Activated T-helper 1 cell treated with anti-CD3 and anti-CD28 coated beads, Interleukin-12 subunit alpha, Interleukin-12 subunit beta, Interleukin-2, Interleukin-4 antibody, amounts not matched to agents 30 ng/mL and 10 ng/mL and 1 ng/mL, durations not matched to agents 14 hours and 24 hours and 36 hours (primary cell): ENCODE data around the gene SLF1. TPM values are rescaled to one million over a fixed set of nuclear protein-coding genes. Genes with fewer than 3 reads are reported as not detected.

Experiments
- DNase-seq: peaks from one replicate; pipeline ENCODE4 v3.0.0; 2021; ENCODE audit warnings: low spot score
- H3K27ac Mint-ChIP-seq: one replicate; pipeline ENCODE4 v1.8.0; 2021; ENCODE audit warnings: mild to moderate bottlenecking, mixed read lengths
- H3K27me3 Mint-ChIP-seq: one replicate; pipeline ENCODE4 v1.8.0; 2022; ENCODE audit warnings: mild to moderate bottlenecking, moderate library complexity, mixed read lengths; ENCODE audit not compliant: insufficient read depth
- H3K36me3 Mint-ChIP-seq: one replicate; pipeline ENCODE4 v1.8.0; 2021; ENCODE audit warnings: low read depth, mixed read lengths
- H3K4me1 Mint-ChIP-seq: one replicate; pipeline ENCODE4 v1.8.0; 2021; ENCODE audit warnings: low read depth, mixed read lengths
- H3K4me3 Mint-ChIP-seq: one replicate; pipeline ENCODE4 v1.8.0; 2021; ENCODE audit warnings: mild to moderate bottlenecking, moderate library complexity, mixed read lengths
- H3K9me3 Mint-ChIP-seq: one replicate; pipeline ENCODE4 v1.8.0; 2021; ENCODE audit warnings: mixed read lengths
- intact Hi-C: fragments of 100-400 bp; cut with micrococcal nuclease; formaldehyde crosslinking; loops from one replicate; pipeline ENCODE4 v1.15.1; 2024
- total RNA-seq: library from RNA; stranded (reverse); gene quantifications from 2 replicates; pipeline ENCODE4 v1.2.3, GENCODE V29; 2022

Gene SLF1
- total RNA-seq, 1 donor from 2014 or later: 17.9 TPM

DNA sequence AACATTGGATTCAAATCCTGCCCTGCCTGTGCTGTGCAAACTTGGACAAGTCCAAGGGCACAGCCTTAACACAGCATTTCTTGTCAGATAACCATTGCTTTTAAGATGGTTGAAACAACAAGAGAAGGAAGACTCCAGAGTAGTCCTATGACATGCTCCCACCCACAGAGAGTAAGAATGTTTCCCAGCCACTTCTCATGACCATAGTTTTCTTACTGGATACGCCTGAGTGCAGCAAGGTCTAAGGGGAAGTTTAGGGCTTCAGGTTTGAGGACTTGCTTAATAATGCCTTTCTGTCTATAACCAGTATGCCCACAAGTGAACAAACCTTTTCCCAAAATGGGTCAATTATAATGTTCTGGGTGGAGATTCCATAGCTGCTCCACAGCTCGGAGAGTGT lies 126.4 kb downstream of the SLF1 start:
- intact Hi-C loops: no loop called here
- peaks cover 8% of the 10 kb centered on the region for H3K4me1 Mint-ChIP-seq

DNA sequence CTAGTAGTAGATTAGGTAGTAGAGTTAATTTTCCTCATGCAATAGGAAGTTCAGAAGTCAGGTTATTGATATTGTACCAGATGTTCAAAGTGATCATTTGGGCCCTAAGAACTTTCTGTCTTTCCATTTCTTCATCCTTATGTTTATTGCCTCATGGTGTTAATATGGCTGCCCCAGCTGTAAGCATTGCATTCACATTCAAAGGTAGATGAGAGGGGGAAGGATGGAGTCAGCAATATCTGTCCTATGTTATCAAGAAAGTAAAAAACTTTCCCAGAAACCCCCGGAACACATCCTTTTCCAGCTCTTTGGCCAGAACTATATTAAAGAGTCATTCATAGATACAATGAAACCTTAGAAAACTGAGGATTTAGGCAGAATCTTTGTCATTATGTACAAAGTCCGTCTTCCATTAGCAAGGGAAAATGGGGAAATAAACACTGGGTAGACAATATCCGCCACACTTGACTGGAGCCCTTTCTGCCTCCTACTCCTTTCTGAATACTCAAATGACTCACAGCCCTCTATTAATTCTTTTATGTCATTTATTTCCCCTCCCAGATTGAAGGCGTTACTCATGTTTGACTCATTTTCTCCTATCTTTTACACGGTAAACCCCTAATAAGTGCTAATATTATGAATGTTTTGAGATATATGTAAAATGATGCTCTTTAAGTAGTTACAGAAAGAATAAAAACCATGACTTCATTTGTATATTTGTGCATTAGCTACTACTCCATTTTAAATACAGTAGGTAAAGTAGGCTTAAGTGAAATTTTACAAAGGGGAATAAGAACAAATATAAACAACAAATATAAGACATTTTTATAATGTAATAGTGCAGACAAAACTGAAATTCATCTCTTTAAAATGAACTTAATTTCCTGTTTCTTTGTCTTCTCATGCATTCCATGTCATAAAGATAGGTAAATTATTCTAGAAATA lies 127.6 kb downstream of the SLF1 start:
- H3K4me3 Mint-ChIP-seq: no peak overlapping the region
- no peaks in the 10 kb centered on the region for H3K9me3 Mint-ChIP-seq
- intact Hi-C loops: no loop called here
- no peak for DNase-seq
- peaks cover 2% of the 10 kb centered on the region for H3K27me3 Mint-ChIP-seq
- peaks cover 8% of the 10 kb centered on the region for H3K4me1 Mint-ChIP-seq
- no peaks in the 10 kb centered on the region for H3K36me3 Mint-ChIP-seq
- H3K27ac Mint-ChIP-seq: no peak overlapping the region

More for the DNA sequence above, 126.4 kb downstream of the SLF1 start:
- Mint-ChIP-seq H3K9me3 (no peaks in the 10 kb centered on the region), H3K27me3 (peaks cover 2% of the 10 kb centered on the region), H3K27ac (no peak overlapping the region), H3K4me3 (no peak overlapping the region), H3K36me3 (no peaks in the 10 kb centered on the region)
- DNase-seq: no peak

DNA sequence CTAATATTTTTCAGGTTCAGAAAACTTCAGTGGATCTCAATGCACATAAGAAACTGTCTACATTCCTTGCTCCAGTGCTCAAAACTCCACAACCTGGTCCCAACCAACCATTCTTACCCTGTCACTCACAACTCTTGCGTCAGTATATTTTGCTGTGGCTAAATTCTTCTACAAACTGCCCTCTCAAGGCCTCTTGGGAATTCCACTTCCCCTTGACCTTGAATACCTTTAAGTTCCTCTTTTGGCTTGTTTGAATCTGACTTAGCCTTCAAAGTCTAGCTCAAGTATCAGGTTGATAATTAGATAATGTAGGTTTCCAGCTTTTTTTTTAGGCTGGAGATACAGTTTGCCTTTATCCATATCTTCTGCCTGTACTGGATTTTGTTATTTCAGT lies 128.3 kb downstream of the SLF1 start:
- intact Hi-C loops: no loop called here
- peaks cover 8% of the 10 kb centered on the region for H3K4me1 Mint-ChIP-seq

More for the DNA sequence above, 128.3 kb downstream of the SLF1 start:
- no peak overlapping the region for H3K27ac Mint-ChIP-seq
- no peaks in the 10 kb centered on the region for H3K36me3 Mint-ChIP-seq
- H3K9me3 Mint-ChIP-seq: no peaks in the 10 kb centered on the region
- H3K4me3 Mint-ChIP-seq: no peak overlapping the region
- H3K27me3 Mint-ChIP-seq: peaks cover 4% of the 10 kb centered on the region
- no peak for DNase-seq

Other genes with a start within 250 kb of the SLF1 start
- gene KIAA0825, start 65 bp upstream of the SLF1 start, total RNA-seq: 0.36 and 0.47 TPM in 2 replicates